Activated CD4-positive, alpha-beta T cell treated with anti-CD3 and anti-CD28 coated beads, Interleukin-2, amount 50 U/mL, for 24 hours (primary cell): Measurements from ENCODE around the gene ACTA2.

Experiments used
- DNase-seq, 2 donors: peaks; one replicate each; pipeline ENCODE4 v3.0.0-alpha.2; 2020; ENCODE audit warnings: low read depth in 1 of 2, low spot score in 1 of 2

The ACTA2 gene

DNA sequence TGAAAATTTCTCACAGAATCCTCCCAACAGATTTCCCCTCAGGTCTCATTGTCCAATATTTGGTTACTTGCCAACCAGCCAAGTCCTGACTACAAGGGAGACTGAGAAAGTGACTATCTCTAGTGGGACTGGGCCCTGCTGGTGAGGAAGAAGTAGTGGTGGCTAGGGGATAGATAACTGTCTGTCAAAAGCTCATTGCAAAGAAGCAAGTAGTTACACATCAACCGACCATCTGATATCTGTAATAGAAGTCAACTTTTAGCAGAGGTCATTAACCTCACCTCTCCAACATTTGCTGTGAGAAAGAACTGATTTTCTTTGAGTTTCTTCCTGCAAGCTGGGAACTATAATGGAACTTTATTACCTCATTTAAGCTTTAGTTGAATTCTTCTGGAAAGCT lies 57.3 kb downstream of the ACTA2 start:
- DNase-seq = no peak

DNA sequence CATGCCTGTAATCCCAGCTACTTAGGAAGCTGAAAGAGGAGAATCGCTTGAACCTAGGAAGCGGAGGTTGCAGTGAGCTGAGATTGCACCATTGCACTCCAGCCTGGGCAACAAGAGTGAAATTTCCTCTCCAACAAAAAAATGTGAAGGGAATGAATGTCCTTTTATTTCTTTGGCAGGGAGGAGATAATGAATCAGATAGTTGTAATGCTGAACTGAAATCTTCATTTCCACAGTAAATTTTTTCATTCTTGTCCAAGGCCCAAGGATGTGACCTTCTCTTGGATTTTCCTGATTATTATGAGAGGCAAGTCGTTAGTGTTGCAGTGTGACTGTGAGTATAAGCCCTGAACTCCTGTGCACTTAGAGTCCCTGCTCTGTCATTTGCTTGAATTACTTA lies 59.0 kb downstream of the ACTA2 start:
- DNase-seq = no peak

DNA sequence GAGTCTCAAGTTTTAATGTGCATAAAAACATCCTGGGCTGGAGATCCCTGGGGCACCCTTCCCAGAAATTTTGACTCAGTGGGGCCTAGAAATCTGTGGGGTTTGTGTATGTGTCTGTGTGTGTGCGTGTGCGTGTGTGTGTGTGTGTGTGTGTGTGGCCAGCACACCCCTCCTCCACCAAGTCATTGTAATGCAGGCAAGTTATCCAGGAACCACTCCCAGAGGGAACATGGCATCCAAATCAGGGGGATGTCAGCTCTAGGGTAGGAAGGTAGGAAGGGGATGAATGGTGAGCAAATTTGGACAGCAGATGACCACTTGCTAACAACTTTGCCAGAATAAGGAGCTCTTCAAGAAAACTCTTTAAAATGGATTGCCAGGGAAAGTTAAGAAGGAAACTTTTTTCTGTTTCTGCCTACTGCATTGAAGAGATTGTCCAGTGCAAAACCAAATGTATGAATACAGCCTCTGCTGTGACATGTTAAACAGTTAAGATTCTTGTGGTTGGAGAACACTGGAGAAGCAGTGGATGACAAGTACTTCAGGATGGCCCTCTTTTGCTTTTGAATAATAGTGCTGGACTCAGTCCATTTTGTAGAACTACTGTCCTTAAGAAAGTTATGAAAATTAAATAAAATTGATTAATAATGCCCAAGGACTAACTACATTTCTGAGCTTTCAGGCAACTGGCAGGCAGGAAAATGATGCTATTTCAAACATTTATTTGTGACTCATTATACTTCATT lies 60.2 kb downstream of the ACTA2 start:
- no peak for DNase-seq

DNA sequence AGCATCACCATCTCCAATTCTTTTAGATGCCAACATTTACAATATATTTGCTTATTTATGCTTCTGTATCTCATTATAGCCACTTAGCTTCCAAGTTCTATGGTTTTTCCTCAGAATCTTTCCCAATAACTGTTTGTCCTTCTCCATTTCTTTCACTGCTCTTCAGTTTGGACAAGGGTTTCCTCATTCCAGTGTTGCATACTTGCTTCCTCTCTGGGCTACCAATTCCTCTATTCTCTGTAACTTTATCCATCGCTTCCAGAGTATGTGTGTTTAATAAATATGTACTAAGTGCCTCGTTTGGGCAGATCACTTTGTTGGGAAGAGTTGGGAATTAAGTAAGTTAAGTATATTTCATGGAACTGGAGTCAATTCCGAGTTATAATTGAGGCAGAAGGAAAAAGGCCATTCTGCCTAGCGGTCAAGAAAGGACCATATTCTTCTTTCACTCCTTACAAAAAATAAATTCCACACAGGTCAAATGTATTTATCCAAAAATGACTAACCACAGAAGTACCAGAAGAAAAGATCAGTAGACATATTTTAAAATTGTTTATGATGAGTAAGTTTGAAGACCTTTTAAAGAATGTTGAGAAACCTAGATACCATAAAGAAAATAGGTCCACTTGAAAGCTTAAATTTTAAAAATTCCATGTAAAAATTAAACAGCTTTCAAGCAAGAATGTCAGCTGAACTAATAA lies 61.7 kb downstream of the ACTA2 start:
- no peak for DNase-seq

DNA sequence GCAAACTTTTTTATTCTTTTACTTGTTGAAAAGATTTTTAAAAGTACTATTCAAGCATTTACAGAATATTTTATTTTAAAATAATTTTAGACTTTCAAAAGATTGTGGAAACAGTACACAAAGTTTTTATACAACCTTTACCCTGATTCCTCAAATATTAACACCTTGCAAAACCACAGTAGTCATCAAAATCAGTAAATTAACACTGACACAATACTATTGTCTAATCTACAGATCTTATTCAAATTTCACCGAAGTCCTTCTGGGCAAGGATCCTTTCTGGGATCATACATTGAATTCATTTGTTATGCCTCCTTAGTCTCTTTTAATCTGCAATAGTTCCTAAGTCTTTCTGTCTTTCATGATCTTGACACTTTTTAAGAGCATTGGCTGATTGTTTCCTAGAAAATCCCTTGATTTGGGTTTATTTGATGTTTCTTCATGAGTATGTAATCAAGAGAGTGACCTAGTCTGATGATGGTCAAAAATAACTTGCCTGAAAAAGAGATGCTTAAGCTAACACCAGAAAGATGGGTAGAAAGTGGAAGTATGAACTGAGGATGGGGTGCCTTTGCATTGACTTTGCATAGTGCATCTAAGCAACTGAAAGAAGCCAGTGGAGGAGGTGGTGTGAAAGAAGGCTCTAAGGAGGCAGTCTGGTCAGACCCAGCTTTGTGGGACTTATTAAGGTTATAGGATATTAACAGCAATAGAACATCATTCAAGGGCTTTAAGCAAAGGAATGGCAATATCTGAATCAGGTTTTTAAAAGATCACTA lies 62.8 kb downstream of the ACTA2 start:
- DNase-seq = no peak

DNA sequence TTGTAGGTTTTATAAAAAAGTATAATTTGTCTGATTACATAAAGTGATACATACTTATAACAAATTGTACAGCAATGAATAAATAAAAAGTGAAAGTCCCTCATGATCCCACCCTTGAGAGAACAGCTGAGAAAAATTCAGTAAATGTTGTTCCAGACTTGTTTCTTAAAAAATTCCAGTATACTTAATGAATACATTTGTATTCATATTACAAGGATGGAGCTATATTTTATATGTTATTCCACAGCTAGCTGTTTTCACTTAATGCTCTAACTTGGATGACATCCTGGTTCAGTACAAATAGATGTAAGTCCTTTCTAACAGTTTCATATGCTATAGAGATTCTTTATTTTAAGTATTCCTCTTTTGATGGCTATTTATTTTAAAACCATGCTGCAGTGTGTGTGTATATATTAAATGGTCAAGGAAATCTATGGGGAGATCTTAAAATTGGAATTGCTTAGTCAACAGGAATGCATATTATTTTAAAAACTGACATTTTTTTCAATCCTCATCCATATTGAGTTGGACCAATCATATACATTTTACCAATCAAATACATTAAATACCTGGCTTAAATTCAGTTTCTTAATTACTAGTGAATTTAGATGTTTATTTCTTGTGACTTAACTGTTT lies 63.6 kb downstream of the ACTA2 start:
- DNase-seq = no peak

DNA sequence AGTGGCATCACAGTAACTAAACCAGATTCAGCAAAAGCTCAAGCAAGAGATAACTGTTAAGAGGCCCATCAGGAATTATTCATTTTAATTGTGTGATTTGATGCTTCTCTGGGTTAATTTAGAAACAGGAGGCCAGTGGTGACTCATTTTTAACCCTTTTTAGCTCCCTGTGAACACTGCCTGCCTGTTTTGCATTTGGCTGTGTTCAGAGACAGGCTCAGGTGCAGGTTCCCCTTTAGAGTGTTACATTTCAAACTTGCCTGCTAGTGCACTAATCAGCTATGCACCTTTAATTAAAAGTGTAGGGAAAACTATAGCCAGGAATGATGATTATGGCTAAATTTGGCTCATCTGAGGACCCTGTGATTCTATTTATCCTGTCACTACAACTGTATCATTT lies 66.0 kb downstream of the ACTA2 start:
- no peak for DNase-seq
